Fibroblast of skin of right biceps (primary cell): ENCODE measurements around the gene GPA33.

ENCODE experiments used
- DNase-seq: peaks from one replicate; pipeline ENCODE4 v3.0.0-alpha.2; 2013

The GPA33 gene

DNA sequence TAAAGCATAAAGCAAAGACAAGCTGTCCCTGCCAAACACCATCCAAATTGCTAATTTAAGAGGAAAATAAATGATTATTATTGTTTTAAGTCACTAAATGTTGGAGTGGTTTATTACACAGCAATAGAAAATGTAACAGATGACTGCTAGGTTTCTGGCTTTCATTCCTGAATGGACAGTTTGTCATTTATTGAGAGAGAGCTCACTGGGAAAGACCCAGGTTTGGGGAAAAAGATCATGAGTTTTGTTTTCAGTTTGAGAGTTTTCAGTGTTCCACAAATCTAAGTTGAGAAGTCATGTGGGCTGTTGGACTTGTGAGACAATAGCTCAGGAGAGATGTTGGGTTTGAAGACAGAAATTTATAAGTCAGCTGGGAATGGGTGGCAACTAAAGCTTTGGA, 5.4 kb downstream of the GPA33 start:
- no peak for DNase-seq

DNA sequence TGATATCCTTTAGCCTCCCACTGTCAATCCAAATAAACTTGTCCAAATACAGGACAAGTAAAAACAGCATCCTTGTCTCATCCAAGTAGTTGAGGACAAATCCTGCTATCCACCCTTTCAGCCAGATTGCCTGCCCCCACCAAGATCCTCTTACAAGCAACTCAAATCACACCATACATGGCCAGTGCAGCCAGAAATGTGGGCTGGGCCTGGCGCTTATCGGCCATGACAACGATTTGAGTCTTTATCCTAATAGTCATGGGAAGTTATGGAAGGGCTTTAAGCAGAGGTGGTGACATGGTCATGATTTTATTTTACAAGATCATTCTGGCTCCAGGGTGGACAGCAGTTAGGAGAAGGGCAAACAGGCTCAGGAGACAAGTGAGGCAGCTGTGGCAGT, 6.3 kb downstream of the GPA33 start:
- no peak for DNase-seq

- DNase-seq = no peak
Measured at GRCh38 chr1:167083066-167083665, 7.0 kb downstream of the GPA33 start.

DNA sequence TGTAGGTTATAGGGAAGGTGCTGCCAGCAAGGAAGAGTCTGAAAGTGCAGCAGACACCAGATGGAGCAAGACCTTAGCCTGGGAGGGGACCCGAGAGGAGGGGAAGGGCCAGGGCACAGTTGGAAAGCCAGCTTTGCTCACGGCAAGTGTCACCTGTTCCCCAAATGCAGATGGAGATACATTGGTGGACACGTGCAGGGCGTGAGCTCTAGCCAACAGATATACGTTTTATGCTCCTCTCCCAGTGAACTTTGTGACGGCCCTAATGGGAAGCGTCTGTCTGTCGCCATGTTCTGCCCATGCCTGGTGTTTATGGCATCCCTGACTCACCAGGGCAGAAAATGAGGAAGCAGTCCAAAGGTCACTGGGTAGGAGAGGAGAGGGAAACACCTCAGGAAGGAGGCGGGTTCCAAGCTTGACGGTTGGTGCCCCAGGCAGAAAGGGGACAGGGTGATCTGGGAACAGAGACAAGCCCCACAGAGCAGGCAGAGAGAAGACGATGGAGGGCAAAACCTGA, 7.6 kb downstream of the GPA33 start:
- no peak for DNase-seq

- DNase-seq = no peak
Measured at GRCh38 chr1:167081594-167082156, 8.5 kb downstream of the GPA33 start.

GRCh38 chr1:167077868-167078210, 12.3 kb downstream of the GPA33 start:
- no peak for DNase-seq

DNA sequence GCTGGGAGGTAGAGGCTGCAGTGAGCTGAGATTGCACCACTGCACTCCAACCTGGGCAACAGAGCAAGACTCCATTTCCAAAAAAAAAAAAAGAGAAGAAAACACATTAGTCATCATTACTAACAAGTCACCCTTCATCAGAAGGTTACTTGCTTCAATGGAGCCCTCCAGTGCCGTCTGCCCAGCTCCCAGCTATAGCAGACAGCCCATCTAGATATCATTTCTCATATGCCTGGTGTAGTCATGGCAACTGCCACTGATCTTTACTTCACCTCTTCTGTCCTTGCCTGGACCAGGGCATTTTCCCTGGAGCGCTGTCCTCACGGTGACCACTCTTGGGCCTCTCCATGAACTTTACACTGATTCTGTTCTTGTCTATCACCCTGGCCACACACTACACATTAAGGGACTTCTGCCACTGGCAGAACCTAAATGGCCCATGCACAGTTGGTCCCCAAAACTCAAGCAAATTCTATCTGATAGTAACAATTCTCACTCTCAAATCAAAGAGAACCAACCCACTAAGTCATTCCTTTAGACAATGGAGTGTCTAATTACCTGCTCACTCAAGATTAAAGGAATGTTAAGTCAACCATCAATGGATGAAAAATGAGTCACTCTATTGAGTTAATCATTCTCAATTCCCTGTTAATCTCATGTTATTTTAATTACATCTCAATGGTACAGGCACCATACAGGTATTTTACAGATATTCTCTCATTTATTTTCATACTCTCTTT, 12.9 kb downstream of the GPA33 start:
- DNase-seq = no peak

- no peak for DNase-seq
Measured at GRCh38 chr1:167076136-167076710, 14.0 kb downstream of the GPA33 start.

GRCh38 chr1:167071286-167071685, 18.9 kb downstream of the GPA33 start:
- no peak for DNase-seq

DNA sequence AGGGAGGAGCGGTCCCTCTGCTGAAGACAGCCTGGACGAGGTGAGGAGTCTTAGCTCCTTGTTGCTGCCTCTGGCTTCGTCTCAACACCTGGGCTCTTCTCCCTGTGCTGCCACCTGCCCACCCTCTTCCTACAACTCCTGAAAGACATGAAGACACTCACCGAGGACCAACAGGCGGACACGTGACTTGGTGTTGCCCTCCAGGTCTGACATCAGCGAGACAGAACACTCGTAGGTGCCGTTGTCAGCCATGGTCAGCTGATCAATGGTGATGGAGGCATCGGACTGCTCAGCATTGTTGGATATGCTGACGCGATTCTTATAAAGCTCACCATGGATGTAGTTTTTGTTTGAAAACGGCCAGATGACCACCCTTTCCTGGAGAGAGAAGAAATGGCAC, 21.4 kb downstream of the GPA33 start:
- DNase-seq = no peak

DNA sequence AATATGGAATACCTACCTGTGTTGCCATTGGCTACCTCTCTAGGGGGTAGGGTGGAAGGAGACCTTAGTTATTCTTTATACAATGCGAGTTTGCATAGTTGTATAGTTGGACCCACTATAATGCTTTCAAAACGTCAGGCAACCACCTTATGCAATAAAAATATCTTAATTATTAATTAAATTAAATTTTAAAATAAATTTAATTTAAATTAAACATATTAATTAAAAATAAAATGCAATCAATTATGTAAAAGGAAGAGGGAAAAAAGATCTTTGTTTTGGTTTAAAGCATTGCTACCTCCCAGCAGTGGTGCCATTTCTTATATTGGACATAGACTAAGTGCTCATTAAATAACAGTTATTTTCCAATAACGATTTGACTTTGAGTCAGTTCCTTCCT, 22.3 kb downstream of the GPA33 start:
- DNase-seq = no peak

- peak; percentile 37 for DNase-seq
Measured at GRCh38 chr1:167066333-167067122, 23.6 kb downstream of the GPA33 start.

DNA sequence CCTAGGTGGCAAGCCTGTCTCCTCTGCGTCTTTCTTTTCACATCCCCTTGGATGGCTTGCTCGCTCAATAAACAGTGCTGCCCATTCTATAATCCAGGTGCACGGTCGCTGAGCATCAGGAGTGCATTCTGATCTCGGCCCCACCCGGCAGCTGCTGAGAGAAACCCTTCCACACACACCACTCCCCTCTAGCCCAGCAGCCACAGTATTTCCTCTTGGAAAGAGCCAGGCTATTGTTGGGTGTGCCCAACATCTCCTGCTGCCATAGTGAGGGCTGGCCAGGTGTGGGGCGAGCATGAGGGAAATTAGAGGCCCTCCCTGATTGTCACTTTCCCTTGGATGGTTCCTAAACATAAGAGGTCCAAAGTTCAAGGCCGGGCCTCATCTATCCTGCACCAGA, 24.7 kb downstream of the GPA33 start:
- no peak for DNase-seq

- DNase-seq = no peak
Measured at GRCh38 chr1:167064621-167065020, 25.6 kb downstream of the GPA33 start.

- DNase-seq = no peak
Measured at GRCh38 chr1:167061073-167061464, 29.1 kb downstream of the GPA33 start.

DNA sequence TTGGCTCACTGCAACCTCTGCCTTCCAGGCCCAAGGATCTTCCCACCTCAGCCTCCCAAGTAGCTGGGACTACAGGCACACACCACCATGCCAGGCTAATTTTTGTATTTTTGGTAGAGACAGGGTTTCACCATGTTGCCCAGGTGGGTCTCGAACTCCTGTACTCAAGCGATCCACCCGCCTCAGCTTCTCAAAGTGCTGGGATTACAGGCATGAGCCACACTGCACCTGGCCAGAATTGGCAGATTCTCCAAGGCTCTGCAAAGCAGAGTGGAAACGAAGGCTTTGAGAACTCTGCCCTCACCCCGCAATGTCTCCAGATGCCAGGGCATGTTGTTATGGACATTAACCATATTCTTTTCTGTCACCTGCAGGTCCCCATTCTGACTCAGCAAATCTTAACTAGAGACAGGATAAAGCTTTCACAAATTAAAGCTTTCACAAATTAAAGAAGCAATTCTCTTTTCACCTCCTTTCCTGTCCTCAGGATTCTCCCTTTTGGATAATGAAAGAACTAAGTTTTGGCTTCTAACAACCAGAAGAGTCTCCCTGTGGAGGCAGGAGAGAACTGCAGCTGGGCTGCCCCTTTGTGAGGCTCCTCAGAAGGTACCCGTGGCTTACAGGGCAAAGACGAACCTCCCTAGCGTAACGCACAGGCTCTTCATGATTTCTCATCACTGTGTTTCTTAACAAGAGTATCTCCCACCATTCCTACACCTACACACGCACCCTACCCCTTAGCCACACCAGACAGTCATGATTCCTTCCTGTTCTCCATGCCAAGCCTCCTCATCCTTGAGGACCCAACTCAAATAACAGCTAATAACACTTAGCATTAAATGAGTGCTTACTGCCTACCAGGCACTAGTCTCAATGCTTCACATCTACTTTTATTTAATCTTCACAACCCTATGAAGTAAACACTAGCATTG, 29.8 kb downstream of the GPA33 start:
- no peak for DNase-seq

- DNase-seq = no peak
Measured at GRCh38 chr1:167059809-167060107, 30.4 kb downstream of the GPA33 start.

- DNase-seq = peak; percentile 52
Measured at GRCh38 chr1:167059045-167059808, 30.9 kb downstream of the GPA33 start.

DNA sequence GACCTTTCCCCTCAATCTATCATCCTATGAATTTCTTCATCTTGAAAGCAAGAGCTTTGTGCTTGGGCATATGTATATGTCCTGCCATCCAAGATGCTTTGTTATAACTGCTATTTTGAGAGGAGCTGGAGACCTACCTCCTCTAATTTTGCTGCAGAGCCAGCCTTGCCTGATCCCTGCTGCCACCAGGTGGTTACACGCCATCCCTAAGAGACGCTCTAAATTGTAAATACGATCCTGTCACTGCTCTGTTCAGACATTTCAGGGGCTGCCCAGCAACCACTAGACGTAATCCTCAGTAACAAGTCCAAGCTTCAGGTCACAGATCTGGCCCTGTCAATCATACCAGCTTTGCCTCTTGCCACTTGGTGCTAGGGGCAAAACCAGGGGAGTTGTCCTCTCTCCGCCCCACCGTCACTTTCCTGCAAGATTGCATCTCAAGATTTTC, 32.9 kb downstream of the GPA33 start:
- DNase-seq = peak; percentile 11

- DNase-seq = no peak
Measured at GRCh38 chr1:167056529-167057231, 33.5 kb downstream of the GPA33 start.
